Measurements from ENCODE around the gene DLG5.

DLG5 gene

DNA sequence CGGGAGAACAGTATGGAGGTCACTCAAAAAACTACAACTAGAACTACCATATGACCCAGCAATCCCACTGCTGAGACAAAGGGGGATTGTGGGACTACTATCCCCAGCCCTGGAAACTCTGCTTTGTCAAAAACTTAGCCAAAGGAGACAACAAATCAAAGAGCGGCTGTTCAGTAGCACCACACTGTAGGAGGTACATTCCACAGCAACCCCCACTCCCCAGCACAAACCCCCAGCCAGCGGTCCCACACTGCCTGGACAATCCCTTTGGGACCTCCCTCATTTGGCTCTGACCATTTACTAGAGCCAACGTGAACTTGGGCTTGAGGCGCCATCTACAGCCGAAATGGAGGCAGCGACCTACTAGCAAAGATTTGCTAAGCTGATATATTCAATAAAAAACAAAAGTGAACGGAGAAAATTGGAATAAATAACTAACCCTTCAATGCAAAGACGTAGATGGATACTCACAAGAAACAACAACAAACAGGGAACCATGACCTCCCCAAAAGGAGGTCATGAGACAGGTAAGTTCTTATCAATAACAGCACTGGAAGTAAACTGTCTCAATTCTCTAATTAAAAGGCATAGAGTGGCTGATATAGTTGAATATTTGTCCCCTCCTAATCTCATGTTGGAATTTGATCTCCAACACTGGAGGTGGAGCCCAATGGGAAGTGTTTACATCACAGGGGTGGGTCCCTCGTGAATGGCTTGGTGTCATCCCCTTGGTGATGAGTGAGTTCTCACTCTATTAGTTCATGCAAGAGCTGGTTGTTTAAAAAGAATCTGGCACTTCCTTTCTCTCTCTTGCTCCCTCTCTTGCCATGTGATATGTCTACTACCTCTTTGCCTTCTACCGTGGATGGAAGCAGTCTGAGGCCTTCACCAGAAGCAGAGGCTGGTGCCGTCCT is 170.0 kb downstream of the DLG5 start:
- peak; percentile 8 for DNase-seq

DNA sequence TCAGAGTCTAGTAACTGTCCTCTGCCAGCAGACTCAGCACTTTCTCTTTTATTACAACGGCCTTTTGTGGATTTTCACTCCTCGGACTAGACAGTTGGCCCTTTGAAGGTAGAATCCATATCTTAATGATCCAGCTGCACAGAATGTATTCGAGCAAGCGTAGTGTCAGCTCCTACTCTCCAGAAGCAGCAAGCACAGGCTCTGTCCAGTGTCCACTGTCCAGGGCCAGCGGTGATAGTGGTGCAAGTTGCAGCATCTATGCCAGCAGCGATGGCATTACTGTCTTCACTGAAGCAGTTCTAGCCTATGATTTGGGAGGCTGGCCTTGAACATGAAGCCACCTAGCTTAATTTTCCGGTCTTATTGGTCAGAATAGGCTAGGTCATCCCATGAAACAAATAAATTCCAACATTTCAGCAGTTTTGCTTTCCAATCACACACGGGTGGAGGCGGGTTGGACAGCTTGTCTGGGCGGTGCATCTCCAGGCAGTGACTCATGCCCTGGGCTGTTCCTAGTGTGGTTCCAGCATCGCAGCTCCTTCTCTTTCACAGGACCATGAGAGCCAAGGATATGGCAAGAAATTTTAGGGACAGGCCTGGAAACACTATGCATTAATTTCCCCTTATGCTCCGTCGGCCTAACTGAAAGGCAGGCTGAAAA is 180.4 kb downstream of the DLG5 start:
- DNase-seq, result no peak

GRCh38 chr10:77744245-77744644 is 182.3 kb downstream of the DLG5 start:
- DNase-seq, result no peak

DNA sequence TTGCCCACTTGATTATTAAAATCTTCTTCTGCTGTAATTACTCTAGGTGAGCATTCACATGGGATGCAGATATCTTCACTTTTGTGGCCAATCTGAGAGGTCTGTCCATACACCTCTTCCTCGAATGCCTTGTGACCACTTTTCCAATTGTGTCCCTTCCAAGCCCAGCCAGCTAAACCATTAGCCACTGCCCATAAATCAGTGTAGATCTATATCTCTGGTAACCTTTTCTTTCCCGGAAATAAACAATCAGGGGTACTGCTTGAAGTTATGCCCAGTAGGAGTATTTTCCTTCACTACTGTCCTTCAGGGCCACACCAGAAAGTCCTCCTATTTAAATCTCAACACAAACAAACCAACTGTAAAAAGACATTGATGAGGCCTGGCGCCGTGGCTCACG is 184.4 kb downstream of the DLG5 start:
- DNase-seq, result no peak

- no peak for DNase-seq
Observed at GRCh38 chr10:77741746-77742145, 184.8 kb downstream of the DLG5 start.

Data from CD4-positive, alpha-beta T cell treated with Interleukin-4 for 4 hours (primary cell).